SKM-1 treated with dmso at 0.1 percent for 144 hours (cell line): ENCODE measurements around the gene PSME4.
"Not testable (repeated sequence)": the region's sequence is repeated elsewhere in the genome, so short reads cannot be mapped to it uniquely, and the experiment has no call there.

Source experiments
- DNase-seq: peaks from one replicate; lab custom pipeline; 2025; ENCODE audit not compliant: unreplicated experiment; lab: John Stamatoyannopoulos, UW

The PSME4 gene

DNA sequence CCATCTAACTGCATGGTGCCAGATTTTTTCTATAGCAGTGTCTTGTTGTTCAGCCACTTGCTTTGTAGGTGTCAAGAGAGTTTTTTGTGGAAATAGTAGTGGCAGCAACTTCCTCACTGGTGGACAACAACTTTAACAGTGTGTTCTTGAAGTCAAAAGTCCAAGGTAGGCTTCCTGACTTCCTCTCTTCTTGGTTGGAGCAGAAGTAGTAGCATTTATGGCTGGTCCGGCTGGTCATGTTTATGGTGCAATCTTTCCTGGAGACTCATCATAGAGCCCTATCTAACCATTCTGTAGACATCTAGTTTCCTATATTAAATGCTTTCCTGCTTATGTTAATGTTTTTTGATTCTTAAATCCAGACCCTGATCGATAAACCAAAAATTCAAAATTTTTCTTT lies 122.7 kb downstream of the PSME4 start:
- peak; percentile 42 for DNase-seq

DNA sequence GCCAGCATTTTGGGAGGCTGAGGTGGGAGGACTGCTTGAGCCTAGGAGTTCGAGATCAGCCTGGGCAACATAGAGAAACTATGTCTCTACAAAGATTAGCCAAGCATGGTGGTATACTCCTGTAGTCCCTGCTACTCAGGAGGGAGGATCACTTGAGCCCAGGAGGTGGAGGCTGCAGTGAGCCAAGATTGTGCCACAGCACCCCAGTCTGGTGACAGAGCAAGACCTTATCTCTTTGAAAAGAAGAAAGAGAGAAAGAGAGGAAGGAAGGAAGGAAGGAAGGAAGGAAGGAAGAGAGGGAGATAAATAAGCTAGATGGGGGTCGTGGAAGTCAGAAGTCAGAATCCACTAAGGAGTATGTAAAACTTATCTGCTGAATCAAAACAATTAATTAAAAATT lies 127.2 kb downstream of the PSME4 start:
- DNase-seq = no peak

DNA sequence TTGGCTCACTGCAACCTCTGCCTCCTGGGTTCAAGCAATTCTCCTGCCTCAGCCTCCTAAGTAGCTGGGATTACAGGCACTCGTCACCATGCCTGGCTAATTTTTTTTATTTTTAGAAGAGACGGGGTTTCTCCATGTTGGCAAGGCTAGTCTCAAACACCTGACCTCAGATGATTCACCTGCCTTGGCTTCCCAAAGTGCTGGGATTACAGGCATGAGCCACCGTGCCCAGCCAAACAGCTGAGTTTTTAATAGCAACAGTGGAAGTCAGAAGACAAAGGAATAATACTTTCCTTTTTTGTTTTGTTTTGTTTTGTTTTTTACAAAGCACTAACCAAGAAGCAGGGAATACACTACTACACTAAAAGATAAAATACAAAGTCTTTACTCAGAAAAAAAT lies 127.9 kb downstream of the PSME4 start:
- DNase-seq = no peak

DNA sequence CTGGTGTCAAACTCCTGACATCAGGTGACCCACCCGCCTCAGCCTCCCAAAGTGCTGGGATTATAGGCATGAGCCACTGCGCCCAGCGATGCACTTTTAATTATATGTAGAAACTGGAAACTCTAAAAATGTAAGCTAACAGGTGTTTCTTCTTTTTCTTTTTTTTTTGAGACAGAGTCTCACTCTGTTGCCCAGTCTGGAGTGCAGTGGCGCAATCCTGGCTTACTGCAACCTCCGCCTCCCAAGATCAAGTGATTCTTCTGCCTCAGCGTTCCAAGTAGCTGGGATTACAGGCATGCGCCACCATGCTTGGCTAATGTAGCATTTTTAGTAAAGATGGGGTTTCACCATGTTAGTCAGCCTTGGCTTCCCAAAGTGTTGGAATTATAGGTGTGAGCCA lies 129.1 kb downstream of the PSME4 start:
- not testable (repeated sequence) for DNase-seq

DNA sequence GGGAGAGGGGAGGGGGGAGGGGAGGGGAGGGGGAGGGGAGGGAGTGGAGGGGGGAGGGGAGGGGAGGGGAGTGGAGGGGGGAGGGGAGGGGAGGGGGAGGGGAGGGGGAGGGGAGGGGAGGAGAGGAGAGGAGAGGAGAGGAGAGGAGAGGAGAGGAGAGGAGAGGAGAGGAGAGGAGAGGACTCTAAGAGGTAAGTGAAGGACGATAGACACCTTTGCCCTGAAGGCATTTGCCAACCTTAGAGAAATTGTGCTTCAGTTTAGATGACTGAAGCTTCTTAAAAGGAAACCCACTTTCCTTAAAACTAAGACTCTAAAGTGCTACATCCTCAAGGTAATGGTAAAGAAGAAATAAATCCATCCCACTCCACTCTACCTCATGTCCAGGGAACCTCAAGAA lies 130.2 kb downstream of the PSME4 start:
- no peak for DNase-seq

DNA sequence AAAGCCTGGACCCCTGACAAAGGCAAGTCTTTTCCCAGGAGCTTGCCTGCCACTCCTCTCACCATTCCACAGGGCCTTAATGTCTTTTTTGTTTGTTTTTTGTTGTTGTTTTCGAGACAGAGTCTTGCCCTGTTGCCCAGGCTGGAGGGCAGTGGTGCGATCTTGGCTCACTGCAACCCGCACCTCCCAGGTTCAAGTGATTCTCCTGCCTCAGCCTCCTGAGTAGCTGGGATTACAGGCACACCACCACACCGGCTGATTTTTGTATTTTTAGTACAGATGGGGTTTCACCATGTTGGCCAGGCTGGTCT lies 140.9 kb downstream of the PSME4 start:
- not testable (repeated sequence) for DNase-seq

DNA sequence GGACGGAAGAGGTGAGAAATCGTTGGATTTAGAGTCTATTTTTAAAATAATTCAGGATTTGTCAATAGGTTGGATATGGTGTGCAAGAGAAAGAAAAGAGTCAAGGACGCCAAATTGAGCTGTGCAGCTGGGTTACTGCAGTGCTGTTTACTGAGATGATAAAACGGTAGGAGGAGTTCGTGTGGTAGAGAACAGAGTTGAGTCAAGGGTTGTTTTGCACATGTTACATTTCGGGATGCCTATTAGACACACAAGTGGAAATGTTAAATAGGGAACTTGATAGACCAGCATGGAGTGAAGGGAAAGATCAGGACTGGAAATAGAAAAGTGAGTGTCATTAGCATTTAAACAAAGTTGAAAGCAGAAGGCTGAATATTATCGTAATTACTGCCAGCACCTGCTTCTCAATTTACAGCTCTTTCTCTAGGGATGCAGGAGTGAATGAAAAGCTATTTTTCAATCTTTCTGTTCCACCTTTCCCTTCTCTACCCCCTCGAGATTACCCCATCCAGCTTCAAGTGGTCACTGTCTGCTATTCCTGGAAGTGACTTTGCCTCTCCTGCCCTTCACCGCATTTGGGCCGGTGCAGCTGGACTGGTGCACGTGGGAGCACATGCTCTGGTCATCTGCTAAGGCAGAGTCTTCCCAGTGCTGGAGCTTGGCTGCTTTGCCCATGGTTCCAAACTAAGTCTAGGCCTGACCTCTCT lies 141.4 kb downstream of the PSME4 start:
- no peak for DNase-seq

DNA sequence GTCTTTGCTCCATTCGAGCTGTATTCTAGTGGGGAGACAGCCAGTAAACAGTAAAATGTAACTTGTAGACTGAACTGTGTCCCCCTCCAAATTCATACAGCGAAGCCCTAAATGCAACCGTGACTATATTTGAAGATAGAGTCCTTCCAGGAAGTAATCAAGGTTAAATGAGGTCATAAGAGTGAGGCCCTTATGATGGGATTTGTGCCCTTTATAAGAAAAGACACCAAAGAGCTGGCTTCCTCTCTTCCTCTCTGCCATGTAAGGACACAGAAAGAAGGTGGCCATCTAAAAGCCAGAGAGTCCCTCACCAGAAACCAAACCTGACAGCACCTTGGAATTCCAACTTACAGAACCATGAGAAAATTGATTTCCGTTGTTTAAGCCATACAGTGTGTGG lies 142.5 kb downstream of the PSME4 start:
- no peak for DNase-seq

DNA sequence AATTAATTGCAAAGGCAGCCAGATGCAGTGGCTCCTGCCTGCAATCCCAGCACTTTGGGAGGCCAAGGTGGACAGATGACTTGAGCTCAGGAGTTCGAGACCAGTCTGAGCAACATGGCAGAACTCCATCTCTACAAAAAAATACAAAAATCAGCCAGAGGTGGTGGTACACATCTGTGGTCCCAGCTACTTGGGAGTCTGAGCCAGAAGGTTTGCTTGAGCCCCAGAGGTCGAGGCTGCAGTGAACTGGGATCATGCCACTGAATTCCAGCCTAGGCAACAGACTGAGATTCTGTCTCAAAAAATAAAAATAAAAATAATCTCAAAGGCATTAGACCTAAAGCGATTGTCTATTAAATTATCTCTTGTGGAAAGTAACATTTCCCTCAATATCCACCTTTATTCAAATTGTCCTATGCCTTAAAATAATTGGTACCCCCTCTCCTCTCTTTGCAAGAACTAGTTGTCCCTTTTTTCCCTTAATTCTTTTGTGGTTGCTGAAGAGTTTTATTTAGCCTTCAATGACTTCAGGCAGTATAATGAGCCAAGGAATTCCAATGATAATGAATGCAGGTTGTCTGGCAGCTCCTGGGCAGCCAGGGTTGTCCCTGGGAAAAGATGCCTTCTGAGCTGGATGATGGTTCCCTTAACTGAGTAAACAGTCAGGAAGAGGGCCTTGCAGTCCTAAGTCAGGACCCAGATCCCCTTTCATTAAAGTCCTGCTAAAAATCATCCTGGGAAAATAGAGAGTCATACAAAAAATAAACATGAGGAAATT lies 143.2 kb downstream of the PSME4 start:
- DNase-seq = no peak

DNA sequence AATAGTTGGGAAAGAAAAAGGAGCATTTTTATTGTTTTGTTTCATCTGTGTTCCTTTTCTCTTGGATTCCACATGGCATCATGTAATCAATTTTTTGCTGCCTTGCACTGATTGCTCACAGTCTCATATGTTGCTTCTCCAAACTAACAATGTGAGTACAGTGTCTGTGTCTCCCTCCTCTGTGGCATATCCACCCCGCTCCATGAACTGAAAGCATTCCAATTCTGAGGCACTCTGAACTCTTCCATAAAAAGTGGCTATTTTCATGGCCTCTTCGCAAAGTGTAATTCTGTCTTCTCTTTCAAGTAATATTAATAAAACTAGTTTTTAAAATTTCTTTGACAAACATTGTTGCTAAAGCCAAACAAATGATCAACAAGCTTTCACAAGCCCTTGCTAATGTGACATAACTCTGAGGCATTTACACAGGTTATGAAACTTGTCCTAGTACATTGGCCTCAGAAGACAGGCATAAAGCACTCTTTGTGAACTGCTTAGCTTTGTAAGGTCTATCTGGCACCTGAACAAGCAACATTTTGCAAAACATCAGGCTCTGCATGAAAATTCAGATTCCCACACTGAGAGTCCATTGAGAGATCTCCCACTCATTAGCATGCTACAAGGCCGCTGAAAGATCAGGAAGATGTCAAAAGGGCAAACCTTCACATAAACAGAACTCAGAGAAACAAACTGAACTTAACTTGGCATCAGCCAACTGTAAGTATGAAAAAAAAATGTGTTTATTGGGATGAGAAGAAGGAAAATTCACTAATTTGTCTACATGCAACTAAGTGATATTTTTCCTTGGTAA lies 144.0 kb downstream of the PSME4 start:
- no peak for DNase-seq

DNA sequence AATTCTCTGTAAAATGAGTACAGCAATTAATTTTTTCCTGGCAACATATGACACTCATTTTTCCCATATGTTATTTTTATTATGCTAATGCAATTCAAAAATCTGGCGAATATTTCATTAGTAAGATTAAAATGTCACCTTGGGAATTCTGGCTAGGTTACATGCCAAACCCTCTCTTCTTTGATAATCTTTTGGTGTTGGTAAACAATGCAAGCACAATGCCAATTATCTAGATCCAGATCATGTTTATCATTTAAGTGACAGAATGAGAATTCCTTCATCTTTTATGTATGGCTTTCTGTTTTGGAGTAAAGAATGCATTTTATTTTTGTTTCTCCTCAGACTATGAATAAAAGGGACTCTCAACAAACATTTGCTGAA lies 144.8 kb downstream of the PSME4 start:
- DNase-seq = no peak

DNA sequence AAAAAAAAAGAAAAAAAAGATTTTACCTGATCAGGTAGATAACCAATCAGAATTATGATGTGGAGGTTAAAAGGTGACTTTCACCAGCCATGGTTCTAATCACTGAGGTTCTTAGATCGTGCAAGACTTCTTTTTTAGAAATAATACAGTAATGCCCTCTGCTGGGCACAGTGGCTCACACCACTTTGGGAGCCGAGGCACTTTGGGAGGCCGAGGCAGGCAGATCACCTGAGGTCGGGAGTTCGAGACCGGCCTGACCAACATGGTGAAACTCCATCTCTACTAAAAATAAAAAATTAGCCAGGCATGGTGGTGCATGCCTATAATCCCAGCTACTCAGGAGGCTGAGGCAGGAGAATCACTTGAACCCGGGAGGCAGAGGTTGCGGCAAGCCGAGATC lies 147.2 kb downstream of the PSME4 start:
- DNase-seq = not testable (repeated sequence)

DNA sequence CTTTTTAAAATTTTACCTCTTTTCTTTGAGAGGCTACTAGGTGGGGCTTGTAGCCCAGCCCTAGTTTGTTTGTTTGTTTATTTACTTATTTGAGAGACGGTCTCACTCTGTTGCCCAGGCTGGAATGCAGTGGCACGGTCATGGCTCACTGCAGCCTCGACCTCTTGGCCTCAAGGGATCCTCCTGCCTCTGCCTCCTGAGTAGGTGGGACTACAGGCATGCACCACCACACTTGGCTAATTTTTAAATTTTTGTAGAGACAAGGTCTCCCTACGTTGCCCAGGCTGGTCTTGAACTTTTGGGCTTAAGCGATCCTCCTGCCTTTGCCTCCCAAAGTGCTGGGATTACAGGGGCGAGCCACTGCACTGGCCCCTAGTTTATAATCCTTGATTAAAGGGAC lies 149.0 kb downstream of the PSME4 start:
- no peak for DNase-seq

DNA sequence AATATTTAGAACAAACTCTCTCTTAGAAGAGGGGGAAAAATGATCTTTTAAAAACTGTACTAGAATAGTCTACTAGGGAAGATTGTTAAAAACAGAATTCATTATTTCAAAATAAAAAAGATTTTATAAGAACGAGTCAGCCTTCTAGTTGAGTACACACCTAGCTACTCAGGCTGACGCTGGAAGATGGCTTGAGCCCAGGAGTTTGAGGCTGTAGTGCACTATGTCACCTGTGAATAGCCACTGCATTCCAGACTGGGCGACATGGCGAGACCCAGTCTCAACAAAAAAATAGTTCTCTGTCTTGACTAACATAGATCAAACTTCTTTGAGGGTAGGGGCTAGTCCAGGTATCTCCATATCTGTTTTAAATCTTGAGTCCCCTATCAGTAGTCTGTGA lies 150.1 kb downstream of the PSME4 start:
- no peak for DNase-seq

DNA sequence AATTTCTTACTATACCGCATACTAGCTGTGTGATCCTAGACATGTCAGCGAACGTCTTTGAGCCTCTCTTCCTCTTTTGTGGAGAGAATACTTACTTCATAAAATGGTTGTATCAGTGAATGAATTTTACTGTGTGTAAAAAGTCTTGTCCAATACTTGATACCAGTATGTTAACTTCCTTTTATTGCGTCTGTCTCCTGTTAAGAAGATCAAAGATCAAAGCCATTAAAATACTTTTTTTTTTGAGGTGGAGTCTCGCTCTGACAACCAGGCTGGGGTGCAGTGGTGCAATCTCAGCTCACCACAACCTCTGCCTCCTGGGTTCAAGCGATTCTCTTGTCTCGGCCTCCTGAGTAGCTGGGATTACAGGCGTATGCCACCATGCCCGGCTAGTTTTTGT lies 150.7 kb downstream of the PSME4 start:
- no peak for DNase-seq

DNA sequence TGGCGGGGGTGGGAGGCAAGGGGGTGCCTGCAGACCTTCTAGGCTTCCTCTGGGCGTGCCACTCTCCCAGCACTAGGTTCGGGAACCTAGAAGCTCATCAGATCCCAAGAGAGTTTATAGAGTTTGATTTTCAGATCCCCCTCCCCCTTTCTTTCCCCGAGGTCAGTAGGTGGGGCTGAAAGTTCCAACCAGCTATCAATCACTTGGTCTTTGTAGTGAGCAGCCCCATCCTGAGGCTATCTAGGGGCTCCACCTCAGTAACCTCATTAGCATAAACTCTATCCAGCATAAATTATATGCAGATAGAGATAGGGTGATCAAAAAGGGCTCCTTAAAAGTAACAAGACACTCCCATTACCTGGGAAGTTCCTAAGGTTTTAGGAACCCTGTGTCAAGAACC lies 151.2 kb downstream of the PSME4 start:
- no peak for DNase-seq

DNA sequence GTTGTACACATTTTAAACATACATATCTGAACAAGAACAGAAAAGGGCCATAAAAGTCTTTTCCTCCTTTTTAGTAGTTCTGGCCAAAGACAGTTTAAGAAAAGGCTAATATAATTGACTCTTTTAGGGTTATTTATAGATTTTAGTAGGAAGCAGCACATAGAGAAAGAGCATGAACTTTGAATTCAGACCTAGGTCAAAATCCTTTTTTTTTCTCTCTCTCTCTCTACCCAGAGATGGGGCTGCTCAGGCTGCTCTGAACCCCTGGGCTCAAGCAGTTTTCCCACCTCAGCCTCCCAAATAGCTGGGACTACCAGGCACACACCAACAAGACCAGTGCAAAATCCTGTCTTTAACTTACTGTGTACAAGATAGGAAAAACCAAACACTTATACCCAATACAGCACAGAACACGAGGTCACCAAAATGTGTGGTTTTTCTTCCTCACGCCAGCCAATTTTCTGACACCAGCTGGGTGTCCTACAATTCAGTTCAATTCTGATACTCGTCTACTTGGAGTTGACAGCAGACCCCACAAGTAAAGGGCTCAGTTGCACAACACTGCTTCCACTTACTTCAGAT lies 151.8 kb downstream of the PSME4 start:
- no peak for DNase-seq
